Uterus (tissue), 2 donors: ENCODE measurements around the gene SWSAP1.

Experiments
- CTCF ChIP-seq, 4 experiments: fragments of 200-600 bp in 2 of 4; fragments of 450-650 bp in 2 of 4; sonication (generic) in 2 of 4; IDR thresholded peaks; one replicate each; pipeline ENCODE4 v1.5.1; 2016 to 2019; ENCODE audit warnings: antibody characterized with exemption in 4 of 4, mild to moderate bottlenecking in 2 of 4, moderate library complexity in 1 of 4
- POLR2A ChIP-seq, 2 donors: fragments of 450-650 bp; IDR thresholded peaks; one replicate each; pipeline ENCODE4 v1.6.1; 2016; ENCODE audit warnings: antibody characterized with exemption in 2 of 2, mild to moderate bottlenecking in 1 of 2, moderate library complexity in 1 of 2

- TF ChIP-seq CTCF (IDR thresholded peaks at IDR 0.05): no peak
- TF ChIP-seq POLR2A (IDR thresholded peaks at IDR 0.05): no peak
These were observed 15.0 kb upstream of the SWSAP1 start for GRCh38 chr19:11359421-11359820.
